Measurements from ENCODE around the gene RASGRF1. TPM values are rescaled to one million over a fixed set of nuclear protein-coding genes. Genes with fewer than 3 reads are reported as not detected.
A peak's percentile ranks its signal among the peaks of the same experiment; 100 is the strongest.

The RASGRF1 gene
- total RNA-seq, 1 experiment from 2014 or later = 0.59 TPM

DNA sequence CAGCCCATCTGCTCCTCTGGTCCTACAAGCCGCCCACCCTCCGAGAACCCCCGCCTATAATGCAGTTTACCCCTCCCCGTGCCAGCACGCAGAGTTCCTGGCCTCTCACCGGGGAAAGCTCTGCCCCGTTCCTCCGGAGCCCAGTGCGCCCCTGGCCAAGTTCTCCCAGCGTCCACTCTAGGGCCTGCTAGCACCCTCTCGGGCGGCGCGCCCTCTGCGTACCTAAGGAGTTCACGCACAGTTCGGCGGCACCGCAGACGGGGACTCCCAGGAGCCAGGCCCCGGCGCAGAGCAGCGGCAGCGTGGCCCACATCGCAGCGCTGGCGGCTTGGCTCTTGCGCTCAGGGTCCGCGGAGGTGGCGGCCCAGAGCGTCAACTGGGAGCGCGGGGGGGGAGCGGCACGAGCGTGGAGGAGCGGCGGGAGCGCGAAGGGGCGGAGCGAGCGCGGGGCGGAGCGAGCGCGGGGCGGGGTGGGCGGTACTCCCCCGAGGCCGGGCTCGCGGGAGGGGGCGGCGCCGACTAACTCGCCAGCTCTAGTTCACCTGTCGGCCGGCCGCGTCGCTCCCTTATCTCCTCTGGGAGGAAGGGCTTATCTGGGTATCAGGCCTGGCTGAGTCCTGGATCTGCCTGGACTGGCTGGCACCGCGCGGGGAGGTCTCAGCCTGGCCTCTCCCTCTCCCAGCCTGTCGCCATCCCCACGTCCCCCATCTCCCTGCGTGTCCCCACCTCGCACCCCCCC is 145.7 kb downstream of the RASGRF1 start, which contains the start of gene CTSH:
CTSH (minus strand) TSS at position 378 of the 739 bp plus-strand sequence; CDS start at position 313, 65 bp downstream.
- ATAC-seq (peak; percentile 85), DNase-seq (ENCODE audit: low read depth, low spot score) (no peak)
- no peaks in the 10 kb centered on the region for H3K9me3 ChIP-seq (ENCODE audit: control insufficient read depth, insufficient read depth, low read depth, low read length)
- in situ Hi-C loops (cut with HindIII; ENCODE audit: low pct_unique_long_range_greater_than_20kb, low sequenced_read_pairs) (no loop called here), intact Hi-C loops (cut with micrococcal nuclease; ENCODE audit: unreplicated experiment) (no loop called here)
- CTCF ChIA-PET = no interaction called here
- no peaks in the 10 kb centered on the region for H3K36me3 ChIP-seq (ENCODE audit: control insufficient read depth, insufficient read depth, low read length)
- no peaks in the 10 kb centered on the region for H3K27me3 ChIP-seq (ENCODE audit: control insufficient read depth, insufficient read depth, low read length)
- peak within 1 kb of the TSS; percentile 84 for H3K27ac ChIP-seq (ENCODE audit: low read length)
- H3K4me1 ChIP-seq (ENCODE audit: control insufficient read depth, insufficient read depth, low read length) = peaks cover 30% of the 10 kb centered on the region; the same call in 1 of the 2 replicates
- POLR2A ChIA-PET = interaction anchor here (0.6 kb wide), 1 partner anchor 24 kb away, joined by 3 read pairs; no protein-coding TSS in a partner anchor
- TF ChIP-seq TCF7L2 (IDR thresholded peaks at IDR 0.05; ENCODE audit: low read depth, low read length) = no peak
- no peak for TF ChIP-seq CTCF (IDR thresholded peaks at IDR 0.05)
- TF ChIP-seq POLR2AphosphoS5 (IDR thresholded peaks at IDR 0.05; ENCODE audit: low read depth, low read length) = no peak
- no peak; the same call in 1 of the 2 replicates for TF ChIP-seq SIN3A (IDR thresholded peaks at IDR 0.05; ENCODE audit: borderline replicate concordance, insufficient read depth, low read depth, low read length)
- TF ChIP-seq REST (IDR thresholded peaks at IDR 0.05; ENCODE audit: insufficient read depth in 1 of 2, low read depth in 2 of 2, low read length in 1 of 2) = no peak
- H3K4me3 ChIP-seq (ENCODE audit: low read depth in 2 of 2, low read length in 2 of 2) = peak within 1 kb of the TSS; percentile 72 to 80
- no TSS peak for BruUV-seq (replicated peaks)

GRCh38 chr15:78944202-78944625 is 146.4 kb downstream of the RASGRF1 start:
- in situ Hi-C loops (cut with HindIII; ENCODE audit: low pct_unique_long_range_greater_than_20kb, low sequenced_read_pairs) (no loop called here), intact Hi-C loops (cut with micrococcal nuclease; ENCODE audit: unreplicated experiment) (no loop called here)
- H3K27me3 ChIP-seq (ENCODE audit: control insufficient read depth, insufficient read depth, low read length) = no peaks in the 10 kb centered on the region
- H3K36me3 ChIP-seq (ENCODE audit: control insufficient read depth, insufficient read depth, low read length) = no peaks in the 10 kb centered on the region
- H3K4me1 ChIP-seq (ENCODE audit: control insufficient read depth, insufficient read depth, low read length) = peaks cover 25% of the 10 kb centered on the region; the same call in 1 of the 2 replicates
- no TSS peak for BruUV-seq (replicated peaks)
- ATAC-seq (peak; percentile 56), DNase-seq (ENCODE audit: low read depth, low spot score) (no peak)
- H3K27ac ChIP-seq (ENCODE audit: low read length) = peak overlapping the region; percentile 84
- ChIA-PET CTCF (no interaction called here), POLR2A (no interaction called here)
- no peaks in the 10 kb centered on the region for H3K9me3 ChIP-seq (ENCODE audit: control insufficient read depth, insufficient read depth, low read depth, low read length)
- peak overlapping the region; percentile 72 to 80 for H3K4me3 ChIP-seq (ENCODE audit: low read depth in 2 of 2, low read length in 2 of 2)
- TF ChIP-seq TCF7L2 (IDR thresholded peaks at IDR 0.05; ENCODE audit: low read depth, low read length) = no peak
- TF ChIP-seq REST (IDR thresholded peaks at IDR 0.05; ENCODE audit: insufficient read depth in 1 of 2, low read depth in 2 of 2, low read length in 1 of 2) = no peak
- TF ChIP-seq POLR2AphosphoS5 (IDR thresholded peaks at IDR 0.05; ENCODE audit: low read depth, low read length) = no peak
- TF ChIP-seq SIN3A (IDR thresholded peaks at IDR 0.05; ENCODE audit: borderline replicate concordance, insufficient read depth, low read depth, low read length) = no peak
- TF ChIP-seq CTCF (IDR thresholded peaks at IDR 0.05) = no peak

Data from Panc1 (cell line).